Kidney epithelial cell (primary cell): ENCODE measurements around the gene ZBTB24. TPM values are rescaled to one million over a fixed set of nuclear protein-coding genes. Genes with fewer than 3 reads are reported as not detected.

Source experiments
- DNase-seq: peaks from one replicate; pipeline ENCODE4 v3.0.0-alpha.2; 2010; ENCODE audit warnings: low read depth
- H3K27me3 ChIP-seq: 2 replicates; pipeline ENCODE4 v1.6.0; 2011; ENCODE audit warnings: low read length; ENCODE audit not compliant: control insufficient read depth, insufficient read depth
- H3K36me3 ChIP-seq: 2 replicates; pipeline ENCODE4 v1.5.1; 2011; ENCODE audit warnings: low read length; ENCODE audit not compliant: control insufficient read depth, insufficient read depth
- H3K4me3 ChIP-seq: 2 replicates; pipeline ENCODE4 v1.5.1; 2011; ENCODE audit warnings: low read depth, mild to moderate bottlenecking, control low read depth, low read length
- total RNA-seq: library from RNA; depleted of rRNA; stranded (reverse); fragments of >200 nt; gene quantifications from 2 replicates; pipeline ENCODE4 v1.2.3, GENCODE V29; 2015
- TF ChIP-seq, protein P1 (sequence below): IDR thresholded peaks from 2 replicates; pipeline ENCODE4 v1.5.1; 2011; ENCODE audit warnings: mild to moderate bottlenecking, moderate library complexity, low read length, control low read depth, inconsistent platforms; ENCODE audit not compliant: insufficient read depth, poor library complexity, severe bottlenecking

The ZBTB24 gene
- total RNA-seq, 1 donor from 2014 or later: 10.9 TPM

DNA sequence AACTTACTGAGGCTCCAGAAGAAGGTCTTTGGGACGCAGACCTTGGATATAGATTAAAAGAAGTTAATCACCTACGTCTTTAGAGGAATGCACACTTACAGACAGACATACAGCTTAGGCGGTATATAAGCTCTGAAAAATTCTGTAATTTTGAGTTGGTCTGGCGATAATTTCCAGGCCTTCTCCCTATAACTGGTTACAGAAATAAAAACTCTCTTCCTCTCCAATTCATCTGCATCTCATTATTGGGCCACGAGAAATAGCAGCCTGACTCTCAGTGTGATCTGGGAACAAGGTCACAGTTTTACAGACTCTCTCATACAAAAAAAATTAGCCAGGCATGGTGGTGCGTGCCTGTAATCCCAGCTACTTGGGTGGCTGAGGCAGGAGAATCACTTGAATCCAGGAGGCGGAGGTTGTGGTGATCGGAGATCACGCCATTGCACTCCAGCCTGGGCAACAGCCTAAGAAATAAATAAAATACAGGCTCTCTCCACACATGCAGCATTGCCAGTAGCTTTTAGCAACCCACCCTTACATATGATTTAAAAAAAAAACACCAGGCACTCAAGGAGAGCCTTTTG, 4.7 kb downstream of the ZBTB24 start:
- Histone ChIP-seq H3K36me3 (peaks cover 5% of the 10 kb centered on the region), H3K27me3 (no peaks in the 10 kb centered on the region), H3K4me3 (peak overlapping the region; percentile 15)
- TF ChIP-seq, protein P1, sequence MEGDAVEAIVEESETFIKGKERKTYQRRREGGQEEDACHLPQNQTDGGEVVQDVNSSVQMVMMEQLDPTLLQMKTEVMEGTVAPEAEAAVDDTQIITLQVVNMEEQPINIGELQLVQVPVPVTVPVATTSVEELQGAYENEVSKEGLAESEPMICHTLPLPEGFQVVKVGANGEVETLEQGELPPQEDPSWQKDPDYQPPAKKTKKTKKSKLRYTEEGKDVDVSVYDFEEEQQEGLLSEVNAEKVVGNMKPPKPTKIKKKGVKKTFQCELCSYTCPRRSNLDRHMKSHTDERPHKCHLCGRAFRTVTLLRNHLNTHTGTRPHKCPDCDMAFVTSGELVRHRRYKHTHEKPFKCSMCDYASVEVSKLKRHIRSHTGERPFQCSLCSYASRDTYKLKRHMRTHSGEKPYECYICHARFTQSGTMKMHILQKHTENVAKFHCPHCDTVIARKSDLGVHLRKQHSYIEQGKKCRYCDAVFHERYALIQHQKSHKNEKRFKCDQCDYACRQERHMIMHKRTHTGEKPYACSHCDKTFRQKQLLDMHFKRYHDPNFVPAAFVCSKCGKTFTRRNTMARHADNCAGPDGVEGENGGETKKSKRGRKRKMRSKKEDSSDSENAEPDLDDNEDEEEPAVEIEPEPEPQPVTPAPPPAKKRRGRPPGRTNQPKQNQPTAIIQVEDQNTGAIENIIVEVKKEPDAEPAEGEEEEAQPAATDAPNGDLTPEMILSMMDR: no peak
- no peak for DNase-seq

DNA sequence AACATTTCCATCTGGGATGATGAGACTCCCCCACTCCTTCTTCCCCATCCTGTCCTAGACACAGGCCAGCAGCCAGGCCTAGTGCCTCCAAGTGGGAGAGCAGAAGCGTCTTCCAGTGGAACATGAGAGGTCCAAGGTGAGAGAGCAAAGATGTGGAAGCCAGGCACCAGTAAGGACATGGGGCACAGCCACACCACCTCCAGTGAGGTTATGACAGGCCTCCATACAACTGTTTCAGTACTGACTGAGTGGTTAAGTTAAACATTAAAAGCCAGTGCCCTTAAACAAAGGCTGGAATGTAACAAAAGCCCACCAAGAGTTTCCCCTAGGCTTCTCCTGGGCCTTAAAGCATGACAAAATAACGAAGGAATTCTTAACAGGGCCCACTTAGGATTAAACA, 5.3 kb downstream of the ZBTB24 start:
- Histone ChIP-seq H3K4me3 (no peak overlapping the region), H3K27me3 (no peaks in the 10 kb centered on the region), H3K36me3 (peaks cover 6% of the 10 kb centered on the region)
- DNase-seq: no peak
- TF ChIP-seq, protein P1: no peak

DNA sequence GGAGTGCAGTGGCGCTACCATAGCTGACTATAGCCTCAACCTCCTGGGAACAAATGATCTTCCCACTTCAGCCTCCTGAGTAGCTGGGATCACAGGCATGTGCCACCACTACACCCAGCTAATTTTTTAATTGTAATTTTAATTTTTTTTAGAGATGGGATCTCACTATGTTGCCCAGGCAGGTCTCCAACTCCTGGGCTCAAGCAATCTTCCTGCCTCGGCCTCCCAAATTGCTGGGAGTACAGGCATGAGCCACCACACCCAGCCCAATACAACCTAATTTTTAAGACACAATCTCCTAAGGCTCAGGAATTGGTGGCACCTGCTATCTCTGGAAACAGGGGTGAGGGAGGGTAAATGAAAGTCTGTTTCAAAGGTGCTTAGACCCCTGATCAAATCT, 5.8 kb downstream of the ZBTB24 start:
- Histone ChIP-seq H3K27me3 (no peaks in the 10 kb centered on the region), H3K36me3 (peaks cover 8% of the 10 kb centered on the region), H3K4me3 (no peak overlapping the region)
- no peak for DNase-seq
- TF ChIP-seq, protein P1: no peak

DNA sequence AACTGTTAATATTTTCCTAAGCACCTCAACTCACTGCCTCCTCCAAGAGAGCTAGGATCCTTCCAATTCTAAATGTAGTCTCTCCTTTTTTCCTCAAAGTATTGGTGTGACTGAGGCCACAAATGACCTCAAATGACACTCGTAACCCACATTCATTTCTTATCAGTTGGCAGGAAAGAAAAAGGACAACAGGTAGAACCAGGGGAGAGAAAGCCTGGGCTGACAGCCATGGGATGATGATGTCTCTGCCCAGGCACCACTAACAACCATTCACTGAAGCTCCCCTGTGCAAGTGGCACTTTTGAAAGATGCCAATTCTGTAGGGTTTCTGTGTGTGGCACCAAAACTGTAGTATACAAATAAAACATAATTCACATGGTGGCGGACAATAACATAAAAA, 7.4 kb downstream of the ZBTB24 start:
- TF ChIP-seq, protein P1: no peak
- H3K4me3 ChIP-seq: no peak overlapping the region
- H3K27me3 ChIP-seq: no peaks in the 10 kb centered on the region
- no peak for DNase-seq
- H3K36me3 ChIP-seq: peaks cover 9% of the 10 kb centered on the region

DNA sequence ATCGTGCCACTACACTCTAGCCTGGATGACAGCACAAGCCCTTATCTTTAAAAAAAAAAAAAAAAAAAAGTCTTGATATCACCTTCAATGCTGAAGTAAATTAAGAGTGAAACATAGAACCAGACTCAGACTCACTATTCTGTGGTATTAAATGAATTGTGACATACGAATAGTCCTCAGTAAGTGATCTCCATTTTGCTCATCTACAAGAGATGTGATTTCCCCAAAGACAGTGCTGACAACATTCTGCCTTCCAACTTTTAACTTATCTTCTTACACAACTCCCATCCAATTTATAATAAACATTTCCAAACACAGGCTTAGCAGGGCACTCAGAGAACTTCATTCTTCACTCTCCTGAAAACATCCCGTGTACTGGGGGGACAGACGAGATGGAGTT, 8.0 kb downstream of the ZBTB24 start:
- Histone ChIP-seq H3K27me3 (no peaks in the 10 kb centered on the region), H3K4me3 (no peak overlapping the region), H3K36me3 (peaks cover 9% of the 10 kb centered on the region)
- no peak for DNase-seq
- TF ChIP-seq, protein P1: no peak

DNA sequence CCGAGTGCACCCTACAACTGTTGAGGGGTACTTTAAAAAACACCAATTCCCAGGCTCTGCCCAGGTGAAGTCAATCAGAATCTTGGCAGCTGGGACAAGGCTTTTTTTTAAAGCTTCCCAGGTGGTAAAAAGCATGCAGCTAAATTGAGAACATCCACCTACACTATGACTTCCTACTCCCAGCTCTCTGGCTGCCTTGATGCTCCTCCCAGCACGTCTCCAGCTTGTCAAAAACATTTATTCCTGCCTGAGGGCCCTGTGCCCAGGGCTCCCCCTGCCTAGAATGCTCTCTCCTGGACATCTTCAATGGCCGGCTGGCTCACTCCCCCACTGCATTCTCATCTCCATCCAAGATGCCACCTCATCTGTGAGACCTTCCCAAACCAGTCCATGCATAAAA, 9.9 kb downstream of the ZBTB24 start:
- no peak for DNase-seq
- TF ChIP-seq, protein P1: no peak
- no peaks in the 10 kb centered on the region for H3K27me3 ChIP-seq
- H3K36me3 ChIP-seq: peaks cover 8% of the 10 kb centered on the region
- no peak overlapping the region for H3K4me3 ChIP-seq
